OCI-LY7 (cell line): ENCODE results near the gene CRYBG2.

ENCODE experiments used
- EZH2phosphoT487 ChIP-seq: fragments of 200-600 bp; sonication (generic); IDR thresholded peaks from 2 replicates; pipeline ENCODE4 v1.6.1; 2018; ENCODE audit warnings: low read depth, borderline replicate concordance, mild to moderate bottlenecking, mixed run types, antibody characterized with exemption, low read length, moderate library complexity, mixed read lengths
- TF ChIP-seq, protein P1 (sequence below): fragments of 200-600 bp; sonication (generic); conservative IDR thresholded peaks from 2 replicates; pipeline ENCODE4 v1.5.1; 2014; ENCODE audit warnings: mild to moderate bottlenecking, antibody characterized with exemption, low read length, moderate library complexity, mixed read lengths

DNA sequence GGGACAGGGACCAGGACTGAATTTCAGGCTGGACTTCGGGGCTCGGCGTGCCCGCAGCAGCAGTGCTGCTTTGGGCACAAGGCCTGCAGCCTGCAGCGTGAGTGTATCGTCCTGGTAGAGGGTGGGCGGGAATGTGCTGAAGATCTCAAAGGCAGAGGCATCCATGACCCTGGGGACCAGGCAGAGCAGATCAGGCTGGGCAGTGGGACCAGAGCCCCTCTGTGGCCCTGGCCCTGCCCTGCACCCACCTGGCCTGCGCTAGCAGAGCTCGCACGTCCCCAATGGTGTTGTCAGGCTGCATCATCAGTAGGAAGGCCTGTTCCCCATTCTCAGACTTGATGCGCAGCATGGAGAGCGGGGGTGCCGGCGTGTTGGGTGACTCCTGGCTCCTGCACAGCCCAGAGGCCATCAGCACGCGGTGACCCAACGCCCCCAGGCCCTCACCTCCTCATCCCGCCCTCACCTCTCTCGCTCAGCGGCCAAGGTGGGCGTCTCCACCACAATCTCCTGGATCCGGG lies 71.5 kb downstream of the CRYBG2 start:
- TF ChIP-seq, protein P1, sequence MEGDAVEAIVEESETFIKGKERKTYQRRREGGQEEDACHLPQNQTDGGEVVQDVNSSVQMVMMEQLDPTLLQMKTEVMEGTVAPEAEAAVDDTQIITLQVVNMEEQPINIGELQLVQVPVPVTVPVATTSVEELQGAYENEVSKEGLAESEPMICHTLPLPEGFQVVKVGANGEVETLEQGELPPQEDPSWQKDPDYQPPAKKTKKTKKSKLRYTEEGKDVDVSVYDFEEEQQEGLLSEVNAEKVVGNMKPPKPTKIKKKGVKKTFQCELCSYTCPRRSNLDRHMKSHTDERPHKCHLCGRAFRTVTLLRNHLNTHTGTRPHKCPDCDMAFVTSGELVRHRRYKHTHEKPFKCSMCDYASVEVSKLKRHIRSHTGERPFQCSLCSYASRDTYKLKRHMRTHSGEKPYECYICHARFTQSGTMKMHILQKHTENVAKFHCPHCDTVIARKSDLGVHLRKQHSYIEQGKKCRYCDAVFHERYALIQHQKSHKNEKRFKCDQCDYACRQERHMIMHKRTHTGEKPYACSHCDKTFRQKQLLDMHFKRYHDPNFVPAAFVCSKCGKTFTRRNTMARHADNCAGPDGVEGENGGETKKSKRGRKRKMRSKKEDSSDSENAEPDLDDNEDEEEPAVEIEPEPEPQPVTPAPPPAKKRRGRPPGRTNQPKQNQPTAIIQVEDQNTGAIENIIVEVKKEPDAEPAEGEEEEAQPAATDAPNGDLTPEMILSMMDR = no peak
- no peak for TF ChIP-seq EZH2phosphoT487
